GM18511 (cell line): ENCODE results near the gene DERL3.

ENCODE experiments used
- ATAC-seq: cut with Tn5 transposase; IDR thresholded peaks from one replicate; pipeline ENCODE4 v1.9.1; 2021; ENCODE audit warnings: mild to moderate bottlenecking, moderate library complexity; ENCODE audit not compliant: unreplicated experiment

Gene DERL3

GRCh38 chr22:23833017-23833751 is 5.6 kb downstream of the DERL3 start:
- no peak for ATAC-seq

GRCh38 chr22:23832226-23833016 is 6.4 kb downstream of the DERL3 start:
- ATAC-seq, result no peak

GRCh38 chr22:23831781-23832180 is 7.0 kb downstream of the DERL3 start:
- no peak for ATAC-seq

- ATAC-seq, result no peak
These were observed 7.5 kb downstream of the DERL3 start for GRCh38 chr22:23831261-23831660.

- ATAC-seq, result no peak
These were observed 8.9 kb downstream of the DERL3 start for GRCh38 chr22:23829845-23830372.

- no peak for ATAC-seq
These were observed 9.8 kb downstream of the DERL3 start for GRCh38 chr22:23828800-23829680.

- ATAC-seq, result no peak
These were observed 11.3 kb downstream of the DERL3 start for GRCh38 chr22:23827351-23827995.

- ATAC-seq, result no peak
These were observed 12.1 kb downstream of the DERL3 start for GRCh38 chr22:23826510-23827350.

- no peak for ATAC-seq
These were observed 13.4 kb downstream of the DERL3 start for GRCh38 chr22:23825246-23825905.

- no peak for ATAC-seq
These were observed 14.1 kb downstream of the DERL3 start for GRCh38 chr22:23824476-23825245.

GRCh38 chr22:23823331-23823791 is 15.4 kb downstream of the DERL3 start:
- no peak for ATAC-seq

- no peak for ATAC-seq
These were observed 16.6 kb downstream of the DERL3 start for GRCh38 chr22:23822101-23822671.

- ATAC-seq, result no peak
These were observed 18.0 kb downstream of the DERL3 start for GRCh38 chr22:23820748-23821211.

GRCh38 chr22:23818541-23818940 is 20.3 kb downstream of the DERL3 start:
- no peak for ATAC-seq

- ATAC-seq, result no peak
These were observed 21.7 kb downstream of the DERL3 start for GRCh38 chr22:23817146-23817545.

- no peak for ATAC-seq
These were observed 22.4 kb downstream of the DERL3 start for GRCh38 chr22:23816156-23816976.
